Activated naive CD8-positive, alpha-beta T cell treated with anti-CD3 and anti-CD28 coated beads, Interleukin-2, amount 50 U/mL, for 24 hours (primary cell): ENCODE measurements around the gene RYR2.
"Not testable (repeated sequence)": the region's sequence is repeated elsewhere in the genome, so short reads cannot be mapped to it uniquely, and the experiment has no call there.

Source experiments
- ATAC-seq: fragments of 150-1000 bp; cut with Tn5 transposase; one replicate; pipeline ENCODE4 v1.10.0; 2021
- DNase-seq: peaks from one replicate; pipeline ENCODE4 v3.0.0; 2021
- H3K27ac Mint-ChIP-seq: one replicate; pipeline ENCODE4 v1.8.0; 2021; ENCODE audit warnings: mild to moderate bottlenecking, mixed read lengths
- H3K27me3 Mint-ChIP-seq: one replicate; pipeline ENCODE4 v1.8.0; 2021; ENCODE audit warnings: mixed read lengths
- H3K36me3 Mint-ChIP-seq: one replicate; pipeline ENCODE4 v1.8.0; 2021; ENCODE audit warnings: low read depth, mixed read lengths
- H3K4me1 Mint-ChIP-seq: one replicate; pipeline ENCODE4 v1.8.0; 2021; ENCODE audit warnings: mixed read lengths
- H3K4me3 Mint-ChIP-seq: one replicate; pipeline ENCODE4 v1.8.0; 2021; ENCODE audit warnings: mild to moderate bottlenecking, moderate library complexity, mixed read lengths
- H3K9me3 Mint-ChIP-seq: one replicate; pipeline ENCODE4 v1.8.0; 2021; ENCODE audit warnings: mixed read lengths

RYR2 gene

GRCh38 chr1:237811633-237812032 lies 769.6 kb downstream of the RYR2 start:
- Mint-ChIP-seq H3K36me3 (no peaks in the 10 kb centered on the region), H3K4me1 (no peaks in the 10 kb centered on the region), H3K27ac (no peak overlapping the region), H3K4me3 (no peak overlapping the region), H3K27me3 (no peaks in the 10 kb centered on the region), H3K9me3 (no peaks in the 10 kb centered on the region)
- ATAC-seq, result no peak
- no peak for DNase-seq

- Mint-ChIP-seq H3K4me1 (no peaks in the 10 kb centered on the region), H3K36me3 (no peaks in the 10 kb centered on the region), H3K27me3 (no peaks in the 10 kb centered on the region), H3K4me3 (no peak overlapping the region), H3K9me3 (no peaks in the 10 kb centered on the region), H3K27ac (no peak overlapping the region)
- DNase-seq, result no peak
- no peak for ATAC-seq
Observed at GRCh38 chr1:237812061-237812460, 770.1 kb downstream of the RYR2 start.

- no peak for ATAC-seq
- no peak for DNase-seq
Observed at GRCh38 chr1:237814319-237814924, 772.4 kb downstream of the RYR2 start.

GRCh38 chr1:237817277-237817676 lies 775.3 kb downstream of the RYR2 start:
- Mint-ChIP-seq H3K4me1 (no peaks in the 10 kb centered on the region), H3K27me3 (no peaks in the 10 kb centered on the region), H3K4me3 (no peak overlapping the region), H3K9me3 (no peaks in the 10 kb centered on the region), H3K27ac (no peak overlapping the region), H3K36me3 (no peaks in the 10 kb centered on the region)
- DNase-seq (no peak), ATAC-seq (no peak)

More at GRCh38 chr1:237814319-237814924, 772.4 kb downstream of the RYR2 start:
- no peak overlapping the region for H3K27ac Mint-ChIP-seq
- H3K9me3 Mint-ChIP-seq, result no peaks in the 10 kb centered on the region
- no peak overlapping the region for H3K4me3 Mint-ChIP-seq
- H3K36me3 Mint-ChIP-seq, result no peaks in the 10 kb centered on the region
- no peaks in the 10 kb centered on the region for H3K27me3 Mint-ChIP-seq
- no peaks in the 10 kb centered on the region for H3K4me1 Mint-ChIP-seq

GRCh38 chr1:237820634-237821033 lies 778.6 kb downstream of the RYR2 start:
- not testable (repeated sequence) for H3K36me3 Mint-ChIP-seq, H3K9me3 Mint-ChIP-seq, H3K27me3 Mint-ChIP-seq, H3K4me3 Mint-ChIP-seq, H3K4me1 Mint-ChIP-seq, DNase-seq, H3K27ac Mint-ChIP-seq, ATAC-seq

GRCh38 chr1:237832858-237833257 lies 790.9 kb downstream of the RYR2 start:
- Mint-ChIP-seq H3K27ac (no peak overlapping the region), H3K4me1 (no peaks in the 10 kb centered on the region), H3K36me3 (no peaks in the 10 kb centered on the region), H3K9me3 (no peaks in the 10 kb centered on the region), H3K4me3 (no peak overlapping the region), H3K27me3 (no peaks in the 10 kb centered on the region)
- ATAC-seq (no peak), DNase-seq (no peak)

GRCh38 chr1:237834048-237834447 lies 792.1 kb downstream of the RYR2 start:
- Mint-ChIP-seq H3K27ac (no peak overlapping the region), H3K36me3 (no peaks in the 10 kb centered on the region), H3K27me3 (no peaks in the 10 kb centered on the region), H3K9me3 (no peaks in the 10 kb centered on the region), H3K4me1 (no peaks in the 10 kb centered on the region), H3K4me3 (no peak overlapping the region)
- DNase-seq (no peak), ATAC-seq (no peak)

- no peak for ATAC-seq
- Mint-ChIP-seq H3K36me3 (no peaks in the 10 kb centered on the region), H3K4me1 (no peaks in the 10 kb centered on the region), H3K27ac (no peak overlapping the region), H3K27me3 (no peaks in the 10 kb centered on the region), H3K4me3 (no peak overlapping the region), H3K9me3 (no peaks in the 10 kb centered on the region)
- DNase-seq, result no peak
Observed at GRCh38 chr1:237834461-237834860, 792.5 kb downstream of the RYR2 start.

GRCh38 chr1:237838320-237838719 lies 796.3 kb downstream of the RYR2 start:
- DNase-seq (no peak), ATAC-seq (no peak)
- no peaks in the 10 kb centered on the region for H3K9me3 Mint-ChIP-seq
- H3K4me3 Mint-ChIP-seq, result no peak overlapping the region
- H3K4me1 Mint-ChIP-seq, result no peaks in the 10 kb centered on the region
- H3K27me3 Mint-ChIP-seq, result no peaks in the 10 kb centered on the region
- H3K36me3 Mint-ChIP-seq, result no peaks in the 10 kb centered on the region
- no peak overlapping the region for H3K27ac Mint-ChIP-seq

GRCh38 chr1:237838904-237839534 lies 797.0 kb downstream of the RYR2 start:
- DNase-seq (no peak), ATAC-seq (no peak)
- no peaks in the 10 kb centered on the region for H3K27me3 Mint-ChIP-seq
- no peak overlapping the region for H3K4me3 Mint-ChIP-seq
- no peak overlapping the region for H3K27ac Mint-ChIP-seq
- no peaks in the 10 kb centered on the region for H3K4me1 Mint-ChIP-seq
- H3K9me3 Mint-ChIP-seq, result no peaks in the 10 kb centered on the region
- H3K36me3 Mint-ChIP-seq, result no peaks in the 10 kb centered on the region

GRCh38 chr1:237841485-237841884 lies 799.5 kb downstream of the RYR2 start:
- H3K4me1 Mint-ChIP-seq, result no peaks in the 10 kb centered on the region
- DNase-seq (no peak), ATAC-seq (no peak)
- no peak overlapping the region for H3K4me3 Mint-ChIP-seq
- H3K27me3 Mint-ChIP-seq, result no peaks in the 10 kb centered on the region
- no peaks in the 10 kb centered on the region for H3K9me3 Mint-ChIP-seq
- H3K36me3 Mint-ChIP-seq, result no peaks in the 10 kb centered on the region
- no peak overlapping the region for H3K27ac Mint-ChIP-seq

GRCh38 chr1:237843516-237843915 lies 801.5 kb downstream of the RYR2 start:
- not testable (repeated sequence) for H3K27me3 Mint-ChIP-seq, H3K36me3 Mint-ChIP-seq, H3K4me1 Mint-ChIP-seq, ATAC-seq, DNase-seq, H3K4me3 Mint-ChIP-seq, H3K9me3 Mint-ChIP-seq, H3K27ac Mint-ChIP-seq

- ATAC-seq (no peak), DNase-seq (peak; percentile 36)
- Mint-ChIP-seq H3K27me3 (no peaks in the 10 kb centered on the region), H3K36me3 (no peaks in the 10 kb centered on the region), H3K9me3 (peaks cover 9% of the 10 kb centered on the region), H3K4me3 (no peak overlapping the region), H3K27ac (no peak overlapping the region), H3K4me1 (no peaks in the 10 kb centered on the region)
Observed at GRCh38 chr1:237851210-237851845, 809.3 kb downstream of the RYR2 start.

GRCh38 chr1:237852342-237852741 lies 810.4 kb downstream of the RYR2 start:
- H3K4me1 Mint-ChIP-seq, result no peaks in the 10 kb centered on the region
- ATAC-seq, result no peak
- peaks cover 5% of the 10 kb centered on the region for H3K9me3 Mint-ChIP-seq
- no peaks in the 10 kb centered on the region for H3K27me3 Mint-ChIP-seq
- no peak overlapping the region for H3K4me3 Mint-ChIP-seq
- no peak overlapping the region for H3K27ac Mint-ChIP-seq
- H3K36me3 Mint-ChIP-seq, result no peaks in the 10 kb centered on the region
- no peak for DNase-seq

GRCh38 chr1:237857455-237857854 lies 815.5 kb downstream of the RYR2 start:
- Mint-ChIP-seq H3K27ac (no peak overlapping the region), H3K9me3 (no peaks in the 10 kb centered on the region), H3K4me3 (no peak overlapping the region), H3K36me3 (no peaks in the 10 kb centered on the region), H3K27me3 (peaks cover 1% of the 10 kb centered on the region), H3K4me1 (no peaks in the 10 kb centered on the region)
- ATAC-seq (no peak), DNase-seq (no peak)
